ENCODE measurements around the gene KRTAP4-3. TPM values are rescaled to one million over a fixed set of nuclear protein-coding genes. Genes with fewer than 3 reads are reported as not detected.
"Not testable (repeated sequence)": the region's sequence is repeated elsewhere in the genome, so short reads cannot be mapped to it uniquely, and the experiment has no call there.

Gene KRTAP4-3
- total RNA-seq, 2 experiments from 2014 or later: not detected

- H3K4me1 Mint-ChIP-seq (ENCODE audit: low read depth): no peaks in the 10 kb centered on the region
- no peaks in the 10 kb centered on the region for H3K36me3 Mint-ChIP-seq (ENCODE audit: low read depth)
- POLR2A ChIA-PET: no interaction called here
- peaks cover 3% of the 10 kb centered on the region for H3K27me3 Mint-ChIP-seq (ENCODE audit: low read depth)
- H3K27ac Mint-ChIP-seq: no peak overlapping the region
- H3K4me3 Mint-ChIP-seq: no peak overlapping the region
- CTCF ChIA-PET: interaction anchor here (1.3 kb wide), 1 partner anchor 371 kb away, joined by 4 read pairs; no protein-coding TSS in a partner anchor
- ATAC-seq: no peak
- H3K9me3 Mint-ChIP-seq (ENCODE audit: insufficient read depth): no peaks in the 10 kb centered on the region
- no peak for DNase-seq
These were observed 10.3 kb upstream of the KRTAP4-3 start for GRCh38 chr17:41178341-41178740.

- H3K4me3 Mint-ChIP-seq: no peak within 1 kb of the TSS
- ChIA-PET POLR2A (no interaction called here), CTCF (interaction anchor here (1.3 kb wide), 1 partner anchor 371 kb away, joined by 4 read pairs; no protein-coding TSS in a partner anchor)
- no peaks in the 10 kb centered on the region for H3K36me3 Mint-ChIP-seq (ENCODE audit: low read depth)
- no peaks in the 10 kb centered on the region for H3K9me3 Mint-ChIP-seq (ENCODE audit: insufficient read depth)
- H3K27me3 Mint-ChIP-seq (ENCODE audit: low read depth): peaks cover 3% of the 10 kb centered on the region
- DNase-seq (no peak), ATAC-seq (no peak)
- H3K27ac Mint-ChIP-seq: no peak within 1 kb of the TSS
- H3K4me1 Mint-ChIP-seq (ENCODE audit: low read depth): no peaks in the 10 kb centered on the region
These were observed 9.8 kb upstream of the KRTAP4-3 start, which contains the start of gene KRTAP4-2 for GRCh38 chr17:41177727-41178271. TSS of gene KRTAP4-2 (minus strand) at chr17:41178221. CDS start at chr17:41178164, 57 bp downstream.

- Mint-ChIP-seq H3K36me3 (ENCODE audit: low read depth) (no peaks in the 10 kb centered on the region), H3K27ac (no peak overlapping the region), H3K9me3 (ENCODE audit: insufficient read depth) (no peaks in the 10 kb centered on the region), H3K27me3 (ENCODE audit: low read depth) (peaks cover 6% of the 10 kb centered on the region), H3K4me1 (ENCODE audit: low read depth) (no peaks in the 10 kb centered on the region), H3K4me3 (no peak overlapping the region)
- DNase-seq: no peak
- ATAC-seq: no peak
- POLR2A ChIA-PET: no interaction called here
- CTCF ChIA-PET: no interaction called here
These were observed 8.8 kb upstream of the KRTAP4-3 start for GRCh38 chr17:41176744-41177387.

GRCh38 chr17:41171886-41172285, 3.9 kb upstream of the KRTAP4-3 start:
- ATAC-seq: no peak
- ChIA-PET POLR2A (no interaction called here), CTCF (no interaction called here)
- DNase-seq: no peak
- no peaks in the 10 kb centered on the region for H3K4me1 Mint-ChIP-seq (ENCODE audit: low read depth)
- H3K4me3 Mint-ChIP-seq: no peak overlapping the region
- H3K27me3 Mint-ChIP-seq (ENCODE audit: low read depth): peaks cover 3% of the 10 kb centered on the region
- H3K9me3 Mint-ChIP-seq (ENCODE audit: insufficient read depth): no peaks in the 10 kb centered on the region
- H3K36me3 Mint-ChIP-seq (ENCODE audit: low read depth): no peaks in the 10 kb centered on the region
- no peak overlapping the region for H3K27ac Mint-ChIP-seq

GRCh38 chr17:41167561-41167960, 460 bp downstream of the KRTAP4-3 start:
- DNase-seq: no peak
- POLR2A ChIA-PET: no interaction called here

GRCh38 chr17:41163828-41164227, 4.2 kb downstream of the KRTAP4-3 start:
- no peak for DNase-seq
- no peaks in the 10 kb centered on the region for H3K36me3 Mint-ChIP-seq (ENCODE audit: low read depth)
- peaks cover 7% of the 10 kb centered on the region for H3K27me3 Mint-ChIP-seq (ENCODE audit: low read depth)
- H3K27ac Mint-ChIP-seq: no peak overlapping the region
- ChIA-PET POLR2A (no interaction called here), CTCF (no interaction called here)
- H3K9me3 Mint-ChIP-seq (ENCODE audit: insufficient read depth): no peaks in the 10 kb centered on the region
- no peak for ATAC-seq
- no peaks in the 10 kb centered on the region for H3K4me1 Mint-ChIP-seq (ENCODE audit: low read depth)
- no peak overlapping the region for H3K4me3 Mint-ChIP-seq

More at GRCh38 chr17:41167561-41167960, 460 bp downstream of the KRTAP4-3 start:
- H3K9me3 Mint-ChIP-seq (ENCODE audit: insufficient read depth): no peaks in the 10 kb centered on the region
- H3K4me3 Mint-ChIP-seq: no peak overlapping the region
- no peaks in the 10 kb centered on the region for H3K36me3 Mint-ChIP-seq (ENCODE audit: low read depth)
- H3K27me3 Mint-ChIP-seq (ENCODE audit: low read depth): peaks cover 8% of the 10 kb centered on the region
- H3K4me1 Mint-ChIP-seq (ENCODE audit: low read depth): no peaks in the 10 kb centered on the region
- CTCF ChIA-PET: no interaction called here
- H3K27ac Mint-ChIP-seq: no peak overlapping the region
- ATAC-seq: no peak

GRCh38 chr17:41160648-41161047, 7.4 kb downstream of the KRTAP4-3 start, which contains the start of gene KRTAP4-4:
TSS of gene KRTAP4-4 (minus strand) at chr17:41160748. CDS start at chr17:41160691, 57 bp downstream.
- Mint-ChIP-seq H3K4me3 (no peak within 1 kb of the TSS), H3K36me3 (ENCODE audit: low read depth) (no peaks in the 10 kb centered on the region), H3K27me3 (ENCODE audit: low read depth) (peaks cover 7% of the 10 kb centered on the region), H3K4me1 (ENCODE audit: low read depth) (no peaks in the 10 kb centered on the region), H3K27ac (no peak within 1 kb of the TSS), H3K9me3 (ENCODE audit: insufficient read depth) (no peaks in the 10 kb centered on the region)
- DNase-seq: no peak
- ATAC-seq: no peak
- ChIA-PET POLR2A (no interaction called here), CTCF (no interaction called here)

- H3K27ac Mint-ChIP-seq; POLR2A ChIA-PET; H3K4me1 Mint-ChIP-seq (ENCODE audit: low read depth); CTCF ChIA-PET; ATAC-seq; H3K9me3 Mint-ChIP-seq (ENCODE audit: insufficient read depth); H3K36me3 Mint-ChIP-seq (ENCODE audit: low read depth); H3K4me3 Mint-ChIP-seq; H3K27me3 Mint-ChIP-seq (ENCODE audit: low read depth); DNase-seq: not testable (repeated sequence)
These were observed 7.8 kb downstream of the KRTAP4-3 start for GRCh38 chr17:41160190-41160589.

- no peak for ATAC-seq
- ChIA-PET POLR2A (no interaction called here), CTCF (no interaction called here)
- DNase-seq: no peak
- H3K4me3 Mint-ChIP-seq: no peak overlapping the region
- H3K27me3 Mint-ChIP-seq (ENCODE audit: low read depth): peaks cover 3% of the 10 kb centered on the region
- H3K4me1 Mint-ChIP-seq (ENCODE audit: low read depth): no peaks in the 10 kb centered on the region
- no peak overlapping the region for H3K27ac Mint-ChIP-seq
- H3K9me3 Mint-ChIP-seq (ENCODE audit: insufficient read depth): no peaks in the 10 kb centered on the region
- H3K36me3 Mint-ChIP-seq (ENCODE audit: low read depth): no peaks in the 10 kb centered on the region
These were observed 14.2 kb downstream of the KRTAP4-3 start for GRCh38 chr17:41153856-41154255.

GRCh38 chr17:41151525-41151924, 16.5 kb downstream of the KRTAP4-3 start:
- no peaks in the 10 kb centered on the region for H3K36me3 Mint-ChIP-seq (ENCODE audit: low read depth)
- no peak overlapping the region for H3K4me3 Mint-ChIP-seq
- DNase-seq (no peak), ATAC-seq (no peak)
- ChIA-PET POLR2A (no interaction called here), CTCF (no interaction called here)
- H3K27me3 Mint-ChIP-seq (ENCODE audit: low read depth): peaks cover 3% of the 10 kb centered on the region
- no peaks in the 10 kb centered on the region for H3K9me3 Mint-ChIP-seq (ENCODE audit: insufficient read depth)
- H3K27ac Mint-ChIP-seq: no peak overlapping the region
- H3K4me1 Mint-ChIP-seq (ENCODE audit: low read depth): no peaks in the 10 kb centered on the region

- ChIA-PET POLR2A (no interaction called here), CTCF (interaction anchor here (0.9 to 1.3 kb wide), 2 partner anchors 172 to 398 kb away, joined by 3 read pairs; no protein-coding TSS in a partner anchor)
- Mint-ChIP-seq H3K27ac (no peak overlapping the region), H3K36me3 (ENCODE audit: low read depth) (no peaks in the 10 kb centered on the region), H3K4me3 (no peak overlapping the region), H3K4me1 (ENCODE audit: low read depth) (no peaks in the 10 kb centered on the region), H3K27me3 (ENCODE audit: low read depth) (peaks cover 3% of the 10 kb centered on the region), H3K9me3 (ENCODE audit: insufficient read depth) (no peaks in the 10 kb centered on the region)
- DNase-seq (no peak), ATAC-seq (no peak)
These were observed 18.0 kb downstream of the KRTAP4-3 start for GRCh38 chr17:41150026-41150425.

GRCh38 chr17:41149652-41149985, 18.4 kb downstream of the KRTAP4-3 start, which contains the start of gene KRTAP4-5:
TSS of gene KRTAP4-5 (minus strand) at chr17:41149825. CDS start at chr17:41149767, 58 bp downstream.
- Mint-ChIP-seq H3K9me3 (ENCODE audit: insufficient read depth) (no peaks in the 10 kb centered on the region), H3K36me3 (ENCODE audit: low read depth) (no peaks in the 10 kb centered on the region), H3K4me3 (no peak within 1 kb of the TSS), H3K27me3 (ENCODE audit: low read depth) (peaks cover 3% of the 10 kb centered on the region), H3K27ac (no peak within 1 kb of the TSS), H3K4me1 (ENCODE audit: low read depth) (no peaks in the 10 kb centered on the region)
- DNase-seq: no peak
- ChIA-PET POLR2A (no interaction called here), CTCF (no interaction called here)
- no peak for ATAC-seq
